Prostate gland (tissue), 2 donors: ENCODE data around the gene CCDC127. TPM values are rescaled to one million over a fixed set of nuclear protein-coding genes. Genes with fewer than 3 reads are reported as not detected.

Source experiments
- DNase-seq: peaks from one replicate; pipeline ENCODE4 v3.0.0-alpha.2; 2019; ENCODE audit warnings: low spot score
- H3K27ac ChIP-seq, 2 donors: fragments of 200-600 bp; sonication (generic); 2 replicates each; pipeline ENCODE4 v1.5.1; 2017 to 2019
- H3K27me3 ChIP-seq: fragments of 200-600 bp; sonication (generic); replicated peaks from 2 replicates; pipeline ENCODE4 v1.5.1; 2019; ENCODE audit not compliant: insufficient read depth
- H3K36me3 ChIP-seq, 2 donors: fragments of 200-600 bp; sonication (generic); 1 replicate in 1 of 2; 2 replicates in 1 of 2; pipeline versions ENCODE4 v1.5.1 to v1.8.1; 2017 to 2019
- H3K4me1 ChIP-seq: fragments of 200-600 bp; sonication (generic); replicated peaks from 2 replicates; pipeline ENCODE4 v1.5.1; 2019
- H3K4me3 ChIP-seq, 2 donors: fragments of 200-600 bp; sonication (generic); 2 replicates each; pipeline ENCODE4 v1.5.1; 2017 to 2019
- H3K9me3 ChIP-seq: fragments of 200-600 bp; sonication (generic); 2 replicates; pipeline ENCODE4 v1.5.1; 2017
- CTCF ChIP-seq, 4 experiments: fragments of 200-600 bp in 2 of 4; fragments of 450-650 bp in 2 of 4; sonication (generic) in 2 of 4; IDR thresholded peaks; 1 replicate in 3 of 4; 2 replicates in 1 of 4; pipeline ENCODE4 v1.5.1; 2016 to 2019; ENCODE audit warnings: antibody characterized with exemption in 4 of 4, mild to moderate bottlenecking in 2 of 4, moderate library complexity in 2 of 4
- POLR2A ChIP-seq: fragments of 450-650 bp; IDR thresholded peaks from one replicate; pipeline ENCODE4 v1.6.1; 2016; ENCODE audit warnings: antibody characterized with exemption, mild to moderate bottlenecking
- POLR2AphosphoS5 ChIP-seq: sonication (generic); formaldehyde crosslinking; IDR thresholded peaks from one replicate; pipeline ENCODE4 v1.6.1; 2017; ENCODE audit warnings: antibody characterized with exemption
- WGBS: methylation state at CpG from one replicate; pipeline ENCODE4 v1.1.5; 2018; 5-methylcytosine and 5-hydroxymethylcytosine counted together
- intact Hi-C: fragments of 100-400 bp; cut with DNase I; formaldehyde crosslinking; loops from one replicate; pipeline ENCODE4 v1.14.2; 2022
- total RNA-seq, 2 donors: library from RNA; depleted of rRNA; stranded (reverse); fragments of >200 nt; gene quantifications; one replicate each; pipeline ENCODE4 v1.1.0, GENCODE V29; 2016

The CCDC127 gene
- total RNA-seq, 2 donors from 2014 or later = 4.7 to 5.2 TPM

- intact Hi-C loops = no loop called here
- no peak overlapping the region for H3K4me3 ChIP-seq
- H3K4me1 ChIP-seq = peaks cover 4% of the 10 kb centered on the region
- no peaks in the 10 kb centered on the region for H3K27me3 ChIP-seq
- WGBS = 90% methylated on average over 13 of the region's 13 CpGs
- H3K36me3 ChIP-seq = no peaks in the 10 kb centered on the region
- no peak overlapping the region for H3K27ac ChIP-seq
- no peak for TF ChIP-seq POLR2AphosphoS5
- no peak for TF ChIP-seq CTCF (IDR thresholded peaks at IDR 0.05)
- TF ChIP-seq POLR2A = no peak
- H3K9me3 ChIP-seq = no peaks in the 10 kb centered on the region
- DNase-seq = no peak
Measured at GRCh38 chr5:163841-164240, 54.1 kb downstream of the CCDC127 start.

GRCh38 chr5:163338-163620 lies 54.7 kb downstream of the CCDC127 start:
- intact Hi-C loops = no loop called here
- Histone ChIP-seq H3K4me1 (peaks cover 4% of the 10 kb centered on the region), H3K9me3 (no peaks in the 10 kb centered on the region), H3K36me3 (no peaks in the 10 kb centered on the region), H3K4me3 (no peak overlapping the region), H3K27me3 (no peaks in the 10 kb centered on the region), H3K27ac (no peak overlapping the region)
- DNase-seq = no peak
- WGBS = 97% methylated on average over 7 of the region's 7 CpGs
- TF ChIP-seq POLR2AphosphoS5 = no peak
- no peak for TF ChIP-seq CTCF (IDR thresholded peaks at IDR 0.05)
- TF ChIP-seq POLR2A = no peak

DNA sequence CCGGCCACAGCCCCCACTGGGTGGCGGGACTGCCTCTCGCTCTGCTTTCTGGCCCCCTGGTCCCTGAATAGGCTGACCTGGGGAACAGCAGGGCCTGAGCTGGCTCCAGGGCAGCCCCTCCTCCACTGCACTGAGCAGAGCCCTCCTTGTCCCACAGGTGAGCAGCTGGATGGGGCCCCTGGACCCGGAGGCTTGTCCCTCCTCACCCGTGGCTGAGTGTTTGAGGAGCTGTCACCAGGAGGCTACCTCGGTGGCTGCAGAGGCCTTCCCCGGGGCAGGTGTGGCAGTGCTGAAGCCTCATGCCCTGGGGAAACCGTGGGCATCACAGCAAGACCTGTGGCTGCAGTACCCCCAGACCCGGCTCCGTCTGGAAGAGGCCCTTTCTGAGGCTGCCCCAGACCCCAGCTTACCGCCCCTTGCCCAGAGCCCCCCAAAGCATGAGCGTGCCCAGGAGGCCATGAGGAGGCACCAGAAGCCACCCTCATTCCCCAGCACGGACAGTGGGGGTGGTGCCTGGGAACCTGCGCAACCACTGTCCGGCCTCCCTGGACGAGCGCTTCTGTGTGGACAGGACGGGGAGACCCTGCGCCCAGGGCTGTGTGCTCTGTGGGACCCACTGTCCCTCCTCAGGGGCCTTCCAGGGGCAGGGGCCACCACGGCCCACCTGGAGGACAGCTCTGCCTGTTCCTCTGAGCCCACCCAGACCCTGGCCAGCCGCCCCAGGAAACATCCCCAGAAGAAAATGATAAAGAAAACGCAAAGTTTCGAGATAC lies 55.2 kb downstream of the CCDC127 start:
- H3K4me3 ChIP-seq = no peak overlapping the region
- intact Hi-C loops = no loop called here
- DNase-seq = no peak
- H3K27ac ChIP-seq = no peak overlapping the region
- no peak for TF ChIP-seq CTCF (IDR thresholded peaks at IDR 0.05)
- TF ChIP-seq POLR2AphosphoS5 = no peak
- no peak for TF ChIP-seq POLR2A
- no peaks in the 10 kb centered on the region for H3K27me3 ChIP-seq
- WGBS = 97% methylated on average over 21 of the region's 23 CpGs
- no peaks in the 10 kb centered on the region for H3K9me3 ChIP-seq
- H3K4me1 ChIP-seq = peaks cover 4% of the 10 kb centered on the region
- no peaks in the 10 kb centered on the region for H3K36me3 ChIP-seq

DNA sequence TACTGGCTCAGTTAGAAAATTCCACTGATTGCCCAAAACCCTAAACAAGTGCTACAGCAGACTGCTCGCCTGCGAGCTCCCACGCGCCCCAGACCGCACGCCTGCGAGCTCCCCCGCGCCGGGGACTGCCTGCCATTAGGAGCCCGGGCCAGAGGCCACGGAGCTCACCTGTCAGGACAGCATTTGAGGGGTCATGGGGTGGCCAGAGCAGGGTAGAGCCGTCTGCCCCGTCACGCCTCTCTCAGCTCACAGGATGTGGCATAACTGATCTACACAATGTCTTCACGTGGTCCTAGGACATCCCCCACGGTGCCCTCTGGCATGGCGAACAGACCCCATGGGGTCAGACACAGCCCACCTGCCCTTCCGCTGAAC lies 55.8 kb downstream of the CCDC127 start:
- H3K9me3 ChIP-seq = no peaks in the 10 kb centered on the region
- intact Hi-C loops = no loop called here
- TF ChIP-seq CTCF (IDR thresholded peaks at IDR 0.05) (no peak), POLR2AphosphoS5 (no peak)
- no peaks in the 10 kb centered on the region for H3K36me3 ChIP-seq
- no peaks in the 10 kb centered on the region for H3K27me3 ChIP-seq
- no peak overlapping the region for H3K4me3 ChIP-seq
- H3K27ac ChIP-seq = no peak overlapping the region
- WGBS = 82% methylated on average over 19 of the region's 19 CpGs
- peaks cover 2% of the 10 kb centered on the region for H3K4me1 ChIP-seq
- no peak for DNase-seq

GRCh38 chr5:161803-162110 lies 56.2 kb downstream of the CCDC127 start:
- intact Hi-C loops = no loop called here
- DNase-seq = no peak
- 93% methylated on average over 17 of the region's 17 CpGs for WGBS

More at GRCh38 chr5:161803-162110, 56.2 kb downstream of the CCDC127 start:
- Histone ChIP-seq H3K9me3 (no peaks in the 10 kb centered on the region), H3K4me3 (no peak overlapping the region), H3K27me3 (no peaks in the 10 kb centered on the region), H3K36me3 (no peaks in the 10 kb centered on the region), H3K4me1 (no peaks in the 10 kb centered on the region), H3K27ac (no peak overlapping the region)
- TF ChIP-seq POLR2AphosphoS5 (no peak), CTCF (IDR thresholded peaks at IDR 0.05) (no peak), POLR2A (no peak)
